Measurements from ENCODE around the gene ETS2.

The ETS2 gene

GRCh38 chr21:38850277-38850951, 44.7 kb downstream of the ETS2 start:
- no peak overlapping the region for H3K4me3 ChIP-seq (ENCODE audit: low read depth, low read length)
- no peak for TF ChIP-seq CTCF (conservative IDR thresholded peaks at IDR 0.05; ENCODE audit: low read depth, low read length)
- DNase-seq (ENCODE audit: low read depth): no peak

GRCh38 chr21:38851101-38851500, 45.4 kb downstream of the ETS2 start:
- TF ChIP-seq CTCF (conservative IDR thresholded peaks at IDR 0.05; ENCODE audit: low read depth, low read length): no peak
- H3K4me3 ChIP-seq (ENCODE audit: low read depth, low read length): no peak overlapping the region
- peak; percentile 46 for DNase-seq (ENCODE audit: low read depth)

- peak; percentile 24 for DNase-seq (ENCODE audit: low read depth)
- no peak overlapping the region for H3K4me3 ChIP-seq (ENCODE audit: low read depth, low read length)
- TF ChIP-seq CTCF (conservative IDR thresholded peaks at IDR 0.05; ENCODE audit: low read depth, low read length): no peak
Observed at GRCh38 chr21:38852278-38852677, 46.5 kb downstream of the ETS2 start.

GRCh38 chr21:38852708-38853107, 47.0 kb downstream of the ETS2 start:
- no peak for DNase-seq (ENCODE audit: low read depth)
- TF ChIP-seq CTCF (conservative IDR thresholded peaks at IDR 0.05; ENCODE audit: low read depth, low read length): no peak
- H3K4me3 ChIP-seq (ENCODE audit: low read depth, low read length): no peak overlapping the region

GRCh38 chr21:38853421-38853919, 47.7 kb downstream of the ETS2 start:
- no peak overlapping the region for H3K4me3 ChIP-seq (ENCODE audit: low read depth, low read length)
- DNase-seq (ENCODE audit: low read depth): peak; percentile 93
- no peak for TF ChIP-seq CTCF (conservative IDR thresholded peaks at IDR 0.05; ENCODE audit: low read depth, low read length)

GRCh38 chr21:38857152-38857825, 51.6 kb downstream of the ETS2 start:
- TF ChIP-seq CTCF (conservative IDR thresholded peaks at IDR 0.05; ENCODE audit: low read depth, low read length): no peak
- H3K4me3 ChIP-seq (ENCODE audit: low read depth, low read length): no peak overlapping the region
- DNase-seq (ENCODE audit: low read depth): no peak
